Mesothelial cell of epicardium (in vitro differentiated cells): Measurements from ENCODE around the gene UXT. TPM values are rescaled to one million over a fixed set of nuclear protein-coding genes. Genes with fewer than 3 reads are reported as not detected.

Experiments used
- DNase-seq, 2 experiments: peaks; one replicate each; pipeline ENCODE4 v3.0.0; 2021; ENCODE audit warnings: low spot score in 2 of 2; ENCODE audit not compliant: unreplicated experiment in 2 of 2
- H3K27ac Mint-ChIP-seq: 2 replicates; pipeline ENCODE4 v1.8.0; 2021; ENCODE audit warnings: mixed read lengths
- H3K27me3 Mint-ChIP-seq: 2 replicates; pipeline ENCODE4 v1.8.0; 2021; ENCODE audit warnings: low read depth, mixed read lengths
- H3K36me3 Mint-ChIP-seq: 2 replicates; pipeline ENCODE4 v1.8.0; 2021; ENCODE audit warnings: mixed read lengths
- H3K4me1 Mint-ChIP-seq: 2 replicates; pipeline ENCODE4 v1.8.0; 2021; ENCODE audit warnings: mixed read lengths
- H3K4me3 Mint-ChIP-seq: 2 replicates; pipeline ENCODE4 v1.8.0; 2021; ENCODE audit warnings: mild to moderate bottlenecking, moderate library complexity, mixed read lengths
- H3K9me3 Mint-ChIP-seq: 2 replicates; pipeline ENCODE4 v1.8.0; 2021; ENCODE audit warnings: mixed read lengths
- CTCF ChIP-seq: fragments of 200-600 bp; sonication (generic); IDR thresholded peaks from one replicate; pipeline ENCODE4 v1.5.0; 2021; ENCODE audit warnings: antibody characterized with exemption; ENCODE audit not compliant: unreplicated experiment
- total RNA-seq: library from RNA; stranded (reverse); gene quantifications from 3 replicates; pipeline ENCODE4 v1.2.1, GENCODE V29; 2021

The UXT gene
- total RNA-seq, 1 donor from 2014 or later: 71.4 TPM

DNA sequence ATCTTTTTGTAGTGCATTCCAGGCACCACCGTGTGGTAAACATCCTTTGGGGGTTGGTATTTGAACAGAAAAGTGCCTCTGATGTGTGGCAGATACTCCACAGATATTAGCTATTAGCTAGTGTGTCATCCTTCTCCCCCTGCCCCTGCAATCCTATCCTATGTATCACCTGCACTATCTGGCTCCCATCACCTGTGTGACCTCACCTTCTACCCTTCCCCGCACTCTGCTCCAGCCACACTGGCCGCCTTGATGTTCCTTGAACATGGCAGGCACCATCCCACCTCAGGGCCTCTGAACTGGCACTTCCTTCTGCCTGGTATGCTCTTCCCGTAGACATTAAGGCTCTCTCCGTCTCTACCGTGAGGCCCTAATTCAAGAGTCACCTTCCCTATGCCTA is 12.3 kb downstream of the UXT start:
- peaks cover 5% of the 10 kb centered on the region for H3K36me3 Mint-ChIP-seq
- H3K27ac Mint-ChIP-seq: no peak overlapping the region
- DNase-seq: no peak
- TF ChIP-seq CTCF: no peak
- no peak overlapping the region for H3K4me3 Mint-ChIP-seq
- peaks cover 14% of the 10 kb centered on the region for H3K9me3 Mint-ChIP-seq
- peaks cover 24% of the 10 kb centered on the region for H3K4me1 Mint-ChIP-seq
- no peaks in the 10 kb centered on the region for H3K27me3 Mint-ChIP-seq

DNA sequence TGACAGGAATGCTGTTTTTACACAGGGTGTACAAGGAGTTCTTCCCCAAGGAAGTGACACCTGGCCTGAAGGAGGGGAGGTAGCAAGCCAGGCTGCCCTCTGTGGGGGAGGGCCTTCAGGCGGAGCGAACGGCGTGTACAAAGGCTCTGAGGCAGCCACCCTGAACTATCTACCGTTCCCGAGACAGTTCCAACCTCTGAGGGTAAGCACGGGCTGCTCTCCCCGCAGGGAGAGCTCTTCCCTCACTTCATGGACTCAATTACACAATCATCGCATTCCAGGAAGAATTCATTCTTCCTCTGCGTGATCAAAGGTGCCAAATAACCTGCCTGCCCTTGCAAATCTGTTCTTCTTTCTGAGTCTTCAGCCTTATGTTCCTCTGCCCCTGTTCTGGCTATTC is 13.4 kb downstream of the UXT start:
- Mint-ChIP-seq H3K4me1 (peaks cover 16% of the 10 kb centered on the region), H3K27me3 (no peaks in the 10 kb centered on the region), H3K4me3 (no peak overlapping the region), H3K36me3 (peaks cover 16% of the 10 kb centered on the region), H3K27ac (no peak overlapping the region), H3K9me3 (peaks cover 15% of the 10 kb centered on the region)
- no peak for DNase-seq
- TF ChIP-seq CTCF: no peak

GRCh38 chrX:47644557-47645091 is 14.4 kb downstream of the UXT start:
- peaks cover 25% of the 10 kb centered on the region for H3K36me3 Mint-ChIP-seq
- peaks cover 24% of the 10 kb centered on the region for H3K9me3 Mint-ChIP-seq
- no peaks in the 10 kb centered on the region for H3K27me3 Mint-ChIP-seq
- H3K4me3 Mint-ChIP-seq: no peak overlapping the region
- H3K4me1 Mint-ChIP-seq: peaks cover 16% of the 10 kb centered on the region
- DNase-seq: no peak
- peak overlapping the region; percentile 11 for H3K27ac Mint-ChIP-seq
- peak; percentile 32 for TF ChIP-seq CTCF

GRCh38 chrX:47643926-47644325 is 15.1 kb downstream of the UXT start:
- peaks cover 28% of the 10 kb centered on the region for H3K9me3 Mint-ChIP-seq
- no peak for TF ChIP-seq CTCF
- H3K4me1 Mint-ChIP-seq: peaks cover 10% of the 10 kb centered on the region
- H3K27ac Mint-ChIP-seq: no peak overlapping the region
- no peak overlapping the region for H3K4me3 Mint-ChIP-seq
- H3K27me3 Mint-ChIP-seq: no peaks in the 10 kb centered on the region
- H3K36me3 Mint-ChIP-seq: peaks cover 29% of the 10 kb centered on the region
- DNase-seq: no peak

DNA sequence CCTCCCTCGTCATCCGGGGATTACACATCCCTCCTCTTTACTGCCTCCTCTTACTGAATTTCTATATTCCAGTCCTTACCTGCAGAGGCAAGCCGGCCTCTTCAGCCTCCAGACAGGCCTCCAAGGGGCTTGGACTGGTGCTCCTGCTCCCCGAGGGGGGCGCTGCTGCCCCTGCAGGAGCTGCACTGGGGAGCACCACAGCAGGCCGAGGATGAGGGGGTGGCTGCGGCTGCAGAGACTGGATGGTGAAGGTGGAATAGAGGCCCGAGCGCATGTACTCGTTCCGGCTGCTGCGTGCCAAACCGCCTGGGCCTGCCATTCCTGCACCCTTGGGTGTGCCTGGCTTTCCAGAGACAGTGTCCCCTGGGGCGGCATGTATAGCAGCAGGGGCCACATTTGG is 20.2 kb downstream of the UXT start:
- no peaks in the 10 kb centered on the region for H3K27me3 Mint-ChIP-seq
- no peak for DNase-seq
- peaks cover 20% of the 10 kb centered on the region for H3K9me3 Mint-ChIP-seq
- TF ChIP-seq CTCF: no peak
- peaks cover 40% of the 10 kb centered on the region for H3K36me3 Mint-ChIP-seq
- no peak overlapping the region for H3K27ac Mint-ChIP-seq
- H3K4me3 Mint-ChIP-seq: no peak overlapping the region
- H3K4me1 Mint-ChIP-seq: no peaks in the 10 kb centered on the region
